Measurements from ENCODE around the gene THBD.
A peak's percentile ranks its signal among the peaks of the same experiment; 100 is the strongest.

THBD gene

GRCh38 chr20:23084282-23084844 is 34.9 kb upstream of the THBD start:
- no peak for DNase-seq (ENCODE audit: low spot score)

- DNase-seq (ENCODE audit: low spot score) = no peak
These were observed 34.2 kb upstream of the THBD start for GRCh38 chr20:23083553-23084220.

GRCh38 chr20:23082846-23083552 is 33.5 kb upstream of the THBD start:
- DNase-seq (ENCODE audit: low spot score) = no peak

GRCh38 chr20:23081263-23081819 is 31.9 kb upstream of the THBD start:
- DNase-seq (ENCODE audit: low spot score) = no peak

GRCh38 chr20:23080521-23080920 is 31.0 kb upstream of the THBD start:
- no peak for DNase-seq (ENCODE audit: low spot score)

GRCh38 chr20:23079926-23080325 is 30.5 kb upstream of the THBD start:
- no peak for DNase-seq (ENCODE audit: low spot score)

- peak; percentile 52 for DNase-seq (ENCODE audit: low spot score)
These were observed 29.5 kb upstream of the THBD start for GRCh38 chr20:23079016-23079351.

- no peak for DNase-seq (ENCODE audit: low spot score)
These were observed 29.0 kb upstream of the THBD start for GRCh38 chr20:23078351-23079015.

- no peak for DNase-seq (ENCODE audit: low spot score)
These were observed 27.8 kb upstream of the THBD start for GRCh38 chr20:23077277-23077676.

GRCh38 chr20:23074052-23074451 is 24.6 kb upstream of the THBD start:
- DNase-seq (ENCODE audit: low spot score) = no peak

GRCh38 chr20:23072892-23073586 is 23.6 kb upstream of the THBD start:
- DNase-seq (ENCODE audit: low spot score) = no peak

- no peak for DNase-seq (ENCODE audit: low spot score)
These were observed 22.5 kb upstream of the THBD start for GRCh38 chr20:23071996-23072395.

GRCh38 chr20:23071398-23071797 is 21.9 kb upstream of the THBD start:
- DNase-seq (ENCODE audit: low spot score) = no peak

GRCh38 chr20:23069108-23069507 is 19.6 kb upstream of the THBD start:
- no peak for DNase-seq (ENCODE audit: low spot score)

GRCh38 chr20:23068283-23068682 is 18.8 kb upstream of the THBD start:
- DNase-seq (ENCODE audit: low spot score) = no peak

- DNase-seq (ENCODE audit: low spot score) = no peak
These were observed 17.3 kb upstream of the THBD start for GRCh38 chr20:23066772-23067171.

GRCh38 chr20:23065266-23066201 is 16.1 kb upstream of the THBD start:
- DNase-seq (ENCODE audit: low spot score) = no peak

- DNase-seq (ENCODE audit: low spot score) = no peak
These were observed 14.1 kb upstream of the THBD start for GRCh38 chr20:23063581-23063980.

GRCh38 chr20:23063168-23063567 is 13.7 kb upstream of the THBD start:
- no peak for DNase-seq (ENCODE audit: low spot score)

- no peak for DNase-seq (ENCODE audit: low spot score)
These were observed 13.2 kb upstream of the THBD start for GRCh38 chr20:23062632-23063031.

Data from HuH-7 (cell line).